ENCODE data around the gene CFAP299. TPM values are rescaled to one million over a fixed set of nuclear protein-coding genes. Genes with fewer than 3 reads are reported as not detected.
"Not testable (repeated sequence)": the region's sequence is repeated elsewhere in the genome, so short reads cannot be mapped to it uniquely, and the experiment has no call there.

CFAP299 gene
- total RNA-seq, 1 donor from 2014 or later = not detected

DNA sequence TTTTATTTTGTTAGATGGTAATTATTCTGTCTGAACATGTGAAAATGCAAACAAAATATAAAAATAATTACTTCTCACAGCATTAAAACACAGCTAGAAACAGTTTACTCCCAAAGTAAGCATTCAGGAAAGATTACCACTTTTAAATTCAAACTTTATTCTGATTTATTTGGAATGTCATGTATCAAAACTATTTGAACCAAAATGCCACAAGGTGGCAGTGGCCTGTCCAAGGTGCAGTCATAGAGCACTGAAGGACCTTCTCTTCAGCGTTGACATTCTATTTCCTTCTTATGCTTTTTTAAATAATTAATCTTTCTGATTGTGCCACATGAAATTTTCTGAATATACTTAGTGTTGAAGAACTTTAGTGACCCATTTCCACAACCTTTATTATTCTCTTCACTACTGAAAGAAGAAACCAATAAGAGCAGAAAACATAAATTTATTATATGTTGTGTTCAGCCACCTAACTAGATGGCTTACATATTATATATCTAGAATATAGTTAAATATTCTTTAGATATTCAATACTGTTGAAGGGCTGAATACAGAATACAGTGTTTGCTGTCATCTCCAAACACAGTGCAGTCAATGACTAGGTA is 283.6 kb downstream of the CFAP299 start:
- H3K27me3 ChIP-seq = no peaks in the 10 kb centered on the region
- no peaks in the 10 kb centered on the region for H3K36me3 ChIP-seq
- H3K9me3 ChIP-seq = peaks cover 0 to 5% of the 10 kb centered on the region in 2 donors
- TF ChIP-seq, protein P1, sequence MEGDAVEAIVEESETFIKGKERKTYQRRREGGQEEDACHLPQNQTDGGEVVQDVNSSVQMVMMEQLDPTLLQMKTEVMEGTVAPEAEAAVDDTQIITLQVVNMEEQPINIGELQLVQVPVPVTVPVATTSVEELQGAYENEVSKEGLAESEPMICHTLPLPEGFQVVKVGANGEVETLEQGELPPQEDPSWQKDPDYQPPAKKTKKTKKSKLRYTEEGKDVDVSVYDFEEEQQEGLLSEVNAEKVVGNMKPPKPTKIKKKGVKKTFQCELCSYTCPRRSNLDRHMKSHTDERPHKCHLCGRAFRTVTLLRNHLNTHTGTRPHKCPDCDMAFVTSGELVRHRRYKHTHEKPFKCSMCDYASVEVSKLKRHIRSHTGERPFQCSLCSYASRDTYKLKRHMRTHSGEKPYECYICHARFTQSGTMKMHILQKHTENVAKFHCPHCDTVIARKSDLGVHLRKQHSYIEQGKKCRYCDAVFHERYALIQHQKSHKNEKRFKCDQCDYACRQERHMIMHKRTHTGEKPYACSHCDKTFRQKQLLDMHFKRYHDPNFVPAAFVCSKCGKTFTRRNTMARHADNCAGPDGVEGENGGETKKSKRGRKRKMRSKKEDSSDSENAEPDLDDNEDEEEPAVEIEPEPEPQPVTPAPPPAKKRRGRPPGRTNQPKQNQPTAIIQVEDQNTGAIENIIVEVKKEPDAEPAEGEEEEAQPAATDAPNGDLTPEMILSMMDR (IDR thresholded peaks at IDR 0.05) = no peak
- intact Hi-C loops (cut with DNase I) = no loop called here
- H3K4me3 ChIP-seq = no peak overlapping the region
- no peak overlapping the region for H3K27ac ChIP-seq
- H3K4me1 ChIP-seq = no peaks in the 10 kb centered on the region
- no peak for DNase-seq (ENCODE audit: low spot score in 2 of 2)

DNA sequence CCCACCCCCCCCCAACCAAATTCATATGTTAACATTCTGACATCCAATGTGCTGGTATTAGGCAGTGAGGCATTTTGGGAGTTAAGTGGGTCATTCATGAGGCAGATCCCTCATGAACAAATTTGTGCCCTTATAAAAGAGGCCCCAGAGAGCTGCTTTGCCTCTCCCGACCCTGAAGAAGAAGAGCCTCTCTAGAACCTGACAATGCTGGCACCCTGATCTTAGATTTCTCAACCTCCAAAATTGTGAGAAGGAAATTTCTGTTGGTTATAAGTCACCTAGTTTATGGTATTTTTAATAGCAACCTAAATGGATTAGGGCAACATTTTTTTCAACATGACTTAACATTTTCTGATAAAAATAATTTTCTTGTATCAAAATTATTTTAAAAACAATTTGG is 296.3 kb downstream of the CFAP299 start:
- TF ChIP-seq, protein P1 (IDR thresholded peaks at IDR 0.05) = no peak
- intact Hi-C loops (cut with DNase I) = no loop called here
- H3K4me1 ChIP-seq = no peaks in the 10 kb centered on the region
- no peak overlapping the region for H3K27ac ChIP-seq
- H3K27me3 ChIP-seq = no peaks in the 10 kb centered on the region
- no peaks in the 10 kb centered on the region for H3K36me3 ChIP-seq
- no peak overlapping the region for H3K4me3 ChIP-seq
- no peak for DNase-seq (ENCODE audit: low spot score in 2 of 2)
- no peaks in the 10 kb centered on the region for H3K9me3 ChIP-seq

DNA sequence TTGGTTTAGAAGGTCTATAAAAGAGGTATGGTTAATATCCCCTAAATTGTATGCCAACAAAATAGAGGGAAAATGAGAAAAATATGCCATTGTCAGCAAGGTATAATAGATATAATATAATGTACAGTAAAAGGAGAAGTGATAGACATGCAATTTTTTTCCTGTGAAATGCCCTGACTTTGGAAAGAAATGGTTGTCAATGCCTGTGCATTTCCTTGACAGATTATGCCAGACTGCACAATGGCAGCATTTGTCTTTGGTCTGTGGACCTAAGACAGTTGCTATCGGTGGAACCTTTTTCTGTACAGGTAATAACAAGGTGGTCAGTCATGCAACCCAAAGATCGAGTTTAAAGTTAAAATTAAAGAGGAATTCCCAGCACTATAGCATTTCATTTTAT is 301.7 kb downstream of the CFAP299 start:
- intact Hi-C loops (cut with DNase I) = no loop called here
- H3K36me3 ChIP-seq = no peaks in the 10 kb centered on the region
- DNase-seq (ENCODE audit: low spot score in 2 of 2) = no peak
- no peak overlapping the region for H3K4me3 ChIP-seq
- no peak overlapping the region for H3K27ac ChIP-seq
- TF ChIP-seq, protein P1 (IDR thresholded peaks at IDR 0.05) = no peak
- no peaks in the 10 kb centered on the region for H3K27me3 ChIP-seq
- H3K4me1 ChIP-seq = no peaks in the 10 kb centered on the region
- H3K9me3 ChIP-seq = no peaks in the 10 kb centered on the region

DNA sequence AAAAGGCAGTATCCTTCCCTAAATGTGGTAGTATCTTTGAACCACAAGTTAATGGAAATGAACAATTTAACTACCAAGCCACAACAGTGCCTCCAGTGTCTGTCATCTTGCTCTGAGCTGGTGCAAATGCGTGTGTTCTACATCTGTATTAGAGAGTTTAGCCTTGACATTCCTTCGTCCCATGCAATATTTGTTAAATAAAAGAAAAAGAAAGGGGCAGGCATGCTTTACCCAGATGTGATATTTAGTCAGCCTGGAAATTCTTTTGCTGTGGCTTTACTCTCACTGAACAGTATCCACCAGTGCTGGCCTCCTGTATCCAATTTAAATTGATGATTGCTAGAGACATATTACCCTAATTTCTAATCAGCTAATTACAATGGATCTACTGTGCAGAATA is 310.5 kb downstream of the CFAP299 start:
- no peak overlapping the region for H3K27ac ChIP-seq
- H3K27me3 ChIP-seq = no peaks in the 10 kb centered on the region
- no peaks in the 10 kb centered on the region for H3K36me3 ChIP-seq
- DNase-seq (ENCODE audit: low spot score in 2 of 2) = no peak
- H3K4me1 ChIP-seq = no peaks in the 10 kb centered on the region
- H3K4me3 ChIP-seq = no peak overlapping the region
- TF ChIP-seq, protein P1 (IDR thresholded peaks at IDR 0.05) = no peak
- no peaks in the 10 kb centered on the region for H3K9me3 ChIP-seq
- intact Hi-C loops (cut with DNase I) = no loop called here

DNA sequence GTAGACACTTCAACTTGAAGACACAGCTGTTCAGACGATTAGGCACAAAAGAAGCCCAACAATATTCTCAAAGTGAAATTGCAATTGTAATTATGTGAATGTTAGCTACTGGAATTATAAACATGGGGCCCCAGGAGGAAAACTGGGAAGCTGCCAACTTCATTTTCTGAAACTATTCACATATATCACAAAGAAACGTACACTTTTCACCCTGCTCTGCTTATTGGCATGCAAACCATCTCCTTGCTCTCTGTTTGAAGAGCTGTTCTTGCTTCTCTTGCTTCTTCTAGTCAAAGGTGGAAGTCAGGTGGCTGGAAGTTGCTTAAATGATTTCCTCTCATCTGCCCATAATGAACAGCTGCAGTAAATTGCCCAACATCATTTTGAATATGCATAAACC is 320.1 kb downstream of the CFAP299 start:
- DNase-seq (ENCODE audit: low spot score in 2 of 2) = no peak
- H3K9me3 ChIP-seq = no peaks in the 10 kb centered on the region
- H3K4me3 ChIP-seq = no peak overlapping the region
- no peaks in the 10 kb centered on the region for H3K27me3 ChIP-seq
- H3K4me1 ChIP-seq = no peaks in the 10 kb centered on the region
- no peak overlapping the region for H3K27ac ChIP-seq
- no peaks in the 10 kb centered on the region for H3K36me3 ChIP-seq
- intact Hi-C loops (cut with DNase I) = no loop called here
- TF ChIP-seq, protein P1 (IDR thresholded peaks at IDR 0.05) = no peak

DNA sequence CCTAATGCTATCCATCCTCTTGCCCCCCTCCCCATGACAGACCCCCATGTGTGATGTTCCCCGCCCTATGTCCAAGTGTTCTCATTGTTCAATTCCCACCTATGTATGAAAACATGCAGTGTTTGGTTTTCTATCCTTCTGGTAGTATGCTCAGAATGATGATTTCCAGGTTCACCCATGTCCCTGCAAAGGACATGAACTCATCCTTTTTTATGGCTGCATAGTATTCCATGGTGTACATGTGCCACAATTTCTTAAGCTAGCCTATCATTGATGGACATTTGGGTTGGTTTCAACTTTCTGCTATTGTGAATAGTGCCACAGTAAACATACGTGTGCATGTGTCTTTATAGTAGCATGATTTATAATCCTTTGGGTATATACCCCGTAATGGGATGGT is 334.6 kb downstream of the CFAP299 start:
- H3K9me3 ChIP-seq; DNase-seq (ENCODE audit: low spot score in 2 of 2); H3K36me3 ChIP-seq; intact Hi-C loops (cut with DNase I); H3K27ac ChIP-seq; H3K4me3 ChIP-seq; H3K4me1 ChIP-seq; H3K27me3 ChIP-seq: not testable (repeated sequence)

Data from ascending aorta (tissue), 2 donors.